ENCODE measurements around the gene CCDC92B.

Gene CCDC92B

GRCh38 chr17:2749058-2749783 is at the start of gene CCDC92B:
CCDC92B (minus strand) TSS chr17:2749652; CDS start chr17:2735145, 14,507 bp downstream.
- no peaks in the 10 kb centered on the region for H4K20me1 ChIP-seq (ENCODE audit: insufficient read depth, low read length)
- no peaks in the 10 kb centered on the region for H3K9me3 ChIP-seq (ENCODE audit: insufficient read depth, low read length)
- H3K27ac ChIP-seq (ENCODE audit: low read length), result no peak within 1 kb of the TSS
- H3K79me2 ChIP-seq (ENCODE audit: low read length), result no peaks in the 10 kb centered on the region
- TF ChIP-seq EZH2phosphoT487 (IDR thresholded peaks at IDR 0.05; ENCODE audit: low read depth), result no peak
- no peak for TF ChIP-seq CTCF (IDR thresholded peaks at IDR 0.05; ENCODE audit: low read depth, low read length)
- H3K4me3 ChIP-seq (ENCODE audit: low read length), result no peak within 1 kb of the TSS
- H3K27me3 ChIP-seq (ENCODE audit: low read depth, low read length), result no peaks in the 10 kb centered on the region
- H3K36me3 ChIP-seq (replicated peaks; ENCODE audit: low read depth, low read length), result no peaks in the 10 kb centered on the region
- no peak within 1 kb of the TSS for H3K4me2 ChIP-seq (ENCODE audit: low read length)
- no peaks in the 10 kb centered on the region for H3K4me1 ChIP-seq (ENCODE audit: low read length)
- no peak within 1 kb of the TSS for H3K9ac ChIP-seq (ENCODE audit: low read length)
- H2AFZ ChIP-seq (ENCODE audit: low read depth, low read length), result no peak within 1 kb of the TSS

GRCh38 chr17:2798678-2799077 is 49.2 kb upstream of the CCDC92B start:
- Histone ChIP-seq H3K4me2 (ENCODE audit: low read length) (no peak overlapping the region), H3K27me3 (ENCODE audit: low read depth, low read length) (0 out of 2 replicates have a peak, but pooled peaks cover 3% of the 10 kb centered on the region), H3K9ac (ENCODE audit: low read length) (no peak overlapping the region), H3K4me1 (ENCODE audit: low read length) (no peaks in the 10 kb centered on the region), H3K9me3 (ENCODE audit: insufficient read depth, low read length) (no peaks in the 10 kb centered on the region), H4K20me1 (ENCODE audit: insufficient read depth, low read length) (no peaks in the 10 kb centered on the region), H3K4me3 (ENCODE audit: low read length) (no peak overlapping the region), H3K27ac (ENCODE audit: low read length) (no peak overlapping the region), H3K79me2 (ENCODE audit: low read length) (no peaks in the 10 kb centered on the region), H3K36me3 (replicated peaks; ENCODE audit: low read depth, low read length) (no peaks in the 10 kb centered on the region), H2AFZ (ENCODE audit: low read depth, low read length) (no peak overlapping the region)
- TF ChIP-seq EZH2phosphoT487 (IDR thresholded peaks at IDR 0.05; ENCODE audit: low read depth) (no peak), CTCF (IDR thresholded peaks at IDR 0.05; ENCODE audit: low read depth, low read length) (no peak)

- Histone ChIP-seq H3K27ac (ENCODE audit: low read length) (no peak overlapping the region), H3K4me3 (ENCODE audit: low read length) (no peak overlapping the region), H3K4me1 (ENCODE audit: low read length) (no peaks in the 10 kb centered on the region), H3K9me3 (ENCODE audit: insufficient read depth, low read length) (no peaks in the 10 kb centered on the region), H3K27me3 (ENCODE audit: low read depth, low read length) (0 out of 2 replicates have a peak, but pooled peaks cover 3% of the 10 kb centered on the region), H4K20me1 (ENCODE audit: insufficient read depth, low read length) (no peaks in the 10 kb centered on the region), H3K9ac (ENCODE audit: low read length) (no peak overlapping the region), H3K36me3 (replicated peaks; ENCODE audit: low read depth, low read length) (no peaks in the 10 kb centered on the region), H2AFZ (ENCODE audit: low read depth, low read length) (no peak overlapping the region), H3K79me2 (ENCODE audit: low read length) (no peaks in the 10 kb centered on the region), H3K4me2 (ENCODE audit: low read length) (no peak overlapping the region)
- TF ChIP-seq CTCF (IDR thresholded peaks at IDR 0.05; ENCODE audit: low read depth, low read length) (no peak), EZH2phosphoT487 (IDR thresholded peaks at IDR 0.05; ENCODE audit: low read depth) (no peak)
These were observed 48.7 kb upstream of the CCDC92B start for GRCh38 chr17:2798188-2798587.

- no peak overlapping the region for H3K27ac ChIP-seq (ENCODE audit: low read length)
- H3K9ac ChIP-seq (ENCODE audit: low read length), result no peak overlapping the region
- no peaks in the 10 kb centered on the region for H3K79me2 ChIP-seq (ENCODE audit: low read length)
- no peaks in the 10 kb centered on the region for H4K20me1 ChIP-seq (ENCODE audit: insufficient read depth, low read length)
- H3K4me1 ChIP-seq (ENCODE audit: low read length), result no peaks in the 10 kb centered on the region
- H3K36me3 ChIP-seq (replicated peaks; ENCODE audit: low read depth, low read length), result no peaks in the 10 kb centered on the region
- no peak overlapping the region for H3K4me3 ChIP-seq (ENCODE audit: low read length)
- 0 out of 2 replicates have a peak, but pooled peaks cover 3% of the 10 kb centered on the region for H3K27me3 ChIP-seq (ENCODE audit: low read depth, low read length)
- H3K9me3 ChIP-seq (ENCODE audit: insufficient read depth, low read length), result no peaks in the 10 kb centered on the region
- no peak overlapping the region for H2AFZ ChIP-seq (ENCODE audit: low read depth, low read length)
- no peak overlapping the region for H3K4me2 ChIP-seq (ENCODE audit: low read length)
- TF ChIP-seq EZH2phosphoT487 (IDR thresholded peaks at IDR 0.05; ENCODE audit: low read depth) (no peak), CTCF (IDR thresholded peaks at IDR 0.05; ENCODE audit: low read depth, low read length) (no peak)
These were observed 48.2 kb upstream of the CCDC92B start for GRCh38 chr17:2797637-2798036.

Data from OCI-LY3 (cell line).